H7 (cell line): ENCODE measurements around the gene NUP42. TPM values are rescaled to one million over a fixed set of nuclear protein-coding genes. Genes with fewer than 3 reads are reported as not detected.
"Not testable (repeated sequence)": the region's sequence is repeated elsewhere in the genome, so short reads cannot be mapped to it uniquely, and the experiment has no call there.

Experiments
- DNase-seq: peaks from one replicate; pipeline ENCODE4 v3.0.0; 2012
- H3K27me3 ChIP-seq: 2 replicates; pipeline ENCODE4 v1.6.0; 2011; ENCODE audit warnings: mild to moderate bottlenecking, low read length; ENCODE audit not compliant: control insufficient read depth, insufficient read depth
- H3K36me3 ChIP-seq: replicated peaks from 2 replicates; pipeline ENCODE4 v1.5.1; 2011; ENCODE audit warnings: low read length; ENCODE audit not compliant: control insufficient read depth, insufficient read depth
- H3K4me3 ChIP-seq: 2 replicates; pipeline ENCODE4 v1.5.1; 2011; ENCODE audit warnings: low read depth, mild to moderate bottlenecking, control low read depth, low read length, moderate library complexity; ENCODE audit not compliant: insufficient read depth
- total RNA-seq: library from RNA; depleted of rRNA; stranded (reverse); fragments of >200 nt; shearing (Covaris generic); gene quantifications from 2 replicates; pipeline ENCODE4 v1.2.3, GENCODE V29; 2014

Gene NUP42
- total RNA-seq, 1 experiment from 2014 or later: 47.4 TPM

GRCh38 chr7:23212395-23212794 is 30.5 kb downstream of the NUP42 start:
- Histone ChIP-seq H3K36me3 (no peaks in the 10 kb centered on the region), H3K27me3 (no peaks in the 10 kb centered on the region), H3K4me3 (no peak overlapping the region)
- no peak for DNase-seq

- Histone ChIP-seq H3K4me3 (no peak overlapping the region), H3K36me3 (no peaks in the 10 kb centered on the region), H3K27me3 (no peaks in the 10 kb centered on the region)
- no peak for DNase-seq
Observed at GRCh38 chr7:23212841-23213240, 31.0 kb downstream of the NUP42 start.

GRCh38 chr7:23213755-23214154 is 31.9 kb downstream of the NUP42 start:
- no peak for DNase-seq
- H3K36me3 ChIP-seq: no peaks in the 10 kb centered on the region
- no peaks in the 10 kb centered on the region for H3K27me3 ChIP-seq
- H3K4me3 ChIP-seq: no peak overlapping the region

GRCh38 chr7:23214423-23214822 is 32.6 kb downstream of the NUP42 start:
- Histone ChIP-seq H3K4me3 (no peak overlapping the region), H3K36me3 (no peaks in the 10 kb centered on the region), H3K27me3 (no peaks in the 10 kb centered on the region)
- DNase-seq: no peak

GRCh38 chr7:23214938-23215337 is 33.1 kb downstream of the NUP42 start:
- no peak for DNase-seq
- no peaks in the 10 kb centered on the region for H3K27me3 ChIP-seq
- no peak overlapping the region for H3K4me3 ChIP-seq
- no peaks in the 10 kb centered on the region for H3K36me3 ChIP-seq

GRCh38 chr7:23216021-23216420 is 34.2 kb downstream of the NUP42 start:
- Histone ChIP-seq H3K36me3 (no peaks in the 10 kb centered on the region), H3K4me3 (no peak overlapping the region), H3K27me3 (no peaks in the 10 kb centered on the region)
- no peak for DNase-seq

- no peak for DNase-seq
- H3K4me3 ChIP-seq: no peak overlapping the region
- H3K36me3 ChIP-seq: no peaks in the 10 kb centered on the region
- no peaks in the 10 kb centered on the region for H3K27me3 ChIP-seq
Observed at GRCh38 chr7:23218196-23218595, 36.3 kb downstream of the NUP42 start.

- DNase-seq: no peak
- Histone ChIP-seq H3K4me3 (no peak overlapping the region), H3K36me3 (no peaks in the 10 kb centered on the region), H3K27me3 (no peaks in the 10 kb centered on the region)
Observed at GRCh38 chr7:23220690-23221305, 39.0 kb downstream of the NUP42 start.

GRCh38 chr7:23222439-23223030 is 40.7 kb downstream of the NUP42 start:
- Histone ChIP-seq H3K36me3 (no peaks in the 10 kb centered on the region), H3K4me3 (no peak overlapping the region), H3K27me3 (no peaks in the 10 kb centered on the region)
- DNase-seq: no peak

GRCh38 chr7:23224364-23224763 is 42.5 kb downstream of the NUP42 start:
- not testable (repeated sequence) for H3K4me3 ChIP-seq, H3K27me3 ChIP-seq, DNase-seq, H3K36me3 ChIP-seq

GRCh38 chr7:23226844-23227450 is 45.1 kb downstream of the NUP42 start:
- DNase-seq: no peak
- Histone ChIP-seq H3K27me3 (no peaks in the 10 kb centered on the region), H3K4me3 (no peak overlapping the region), H3K36me3 (no peaks in the 10 kb centered on the region)

- H3K27me3 ChIP-seq: no peaks in the 10 kb centered on the region
- no peak for DNase-seq
- H3K36me3 ChIP-seq: no peaks in the 10 kb centered on the region
- no peak overlapping the region for H3K4me3 ChIP-seq
Observed at GRCh38 chr7:23228412-23228811, 46.6 kb downstream of the NUP42 start.

- DNase-seq: no peak
- Histone ChIP-seq H3K4me3 (no peak overlapping the region), H3K27me3 (no peaks in the 10 kb centered on the region), H3K36me3 (no peaks in the 10 kb centered on the region)
Observed at GRCh38 chr7:23230641-23231101, 48.8 kb downstream of the NUP42 start.

GRCh38 chr7:23232966-23233365 is 51.1 kb downstream of the NUP42 start:
- Histone ChIP-seq H3K4me3 (no peak overlapping the region), H3K27me3 (no peaks in the 10 kb centered on the region), H3K36me3 (no peaks in the 10 kb centered on the region)
- DNase-seq: no peak

- no peak overlapping the region for H3K4me3 ChIP-seq
- DNase-seq: no peak
- H3K27me3 ChIP-seq: no peaks in the 10 kb centered on the region
- no peaks in the 10 kb centered on the region for H3K36me3 ChIP-seq
Observed at GRCh38 chr7:23234569-23235296, 52.9 kb downstream of the NUP42 start.
